ENCODE results near the gene SHC3.

Gene SHC3

GRCh38 chr9:89122949-89123348, 55.7 kb downstream of the SHC3 start:
- no peak for TF ChIP-seq TAF1 (IDR thresholded peaks at IDR 0.05; ENCODE audit: low read depth)
- no peak for TF ChIP-seq MAX (IDR thresholded peaks at IDR 0.05)
- no peak for TF ChIP-seq RAD21 (IDR thresholded peaks at IDR 0.05; ENCODE audit: low read depth)
- TF ChIP-seq YY1 (IDR thresholded peaks at IDR 0.05; ENCODE audit: low read depth) = no peak
- TF ChIP-seq, protein P1, sequence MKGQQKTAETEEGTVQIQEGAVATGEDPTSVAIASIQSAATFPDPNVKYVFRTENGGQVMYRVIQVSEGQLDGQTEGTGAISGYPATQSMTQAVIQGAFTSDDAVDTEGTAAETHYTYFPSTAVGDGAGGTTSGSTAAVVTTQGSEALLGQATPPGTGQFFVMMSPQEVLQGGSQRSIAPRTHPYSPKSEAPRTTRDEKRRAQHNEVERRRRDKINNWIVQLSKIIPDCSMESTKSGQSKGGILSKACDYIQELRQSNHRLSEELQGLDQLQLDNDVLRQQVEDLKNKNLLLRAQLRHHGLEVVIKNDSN (IDR thresholded peaks at IDR 0.05) = no peak
- TF ChIP-seq TCF12 (IDR thresholded peaks at IDR 0.05; ENCODE audit: low read depth) = no peak
- TF ChIP-seq REST (IDR thresholded peaks at IDR 0.05; ENCODE audit: low read depth) = no peak
- TF ChIP-seq TEAD4 (IDR thresholded peaks at IDR 0.05) = no peak
- TF ChIP-seq FOXM1 (IDR thresholded peaks at IDR 0.05; ENCODE audit: borderline replicate concordance, low read depth) = no peak
- no peak for TF ChIP-seq EP300 (IDR thresholded peaks at IDR 0.05; ENCODE audit: borderline replicate concordance)
- TF ChIP-seq NFIC (IDR thresholded peaks at IDR 0.05) = no peak
- TF ChIP-seq CREB1 (IDR thresholded peaks at IDR 0.05; ENCODE audit: low read depth) = no peak
- no peak for TF ChIP-seq ZBTB7A (IDR thresholded peaks at IDR 0.05; ENCODE audit: low read depth)
- no peak for TF ChIP-seq CEBPB (IDR thresholded peaks at IDR 0.05)
- TF ChIP-seq EGR1 (IDR thresholded peaks at IDR 0.05) = no peak

DNA sequence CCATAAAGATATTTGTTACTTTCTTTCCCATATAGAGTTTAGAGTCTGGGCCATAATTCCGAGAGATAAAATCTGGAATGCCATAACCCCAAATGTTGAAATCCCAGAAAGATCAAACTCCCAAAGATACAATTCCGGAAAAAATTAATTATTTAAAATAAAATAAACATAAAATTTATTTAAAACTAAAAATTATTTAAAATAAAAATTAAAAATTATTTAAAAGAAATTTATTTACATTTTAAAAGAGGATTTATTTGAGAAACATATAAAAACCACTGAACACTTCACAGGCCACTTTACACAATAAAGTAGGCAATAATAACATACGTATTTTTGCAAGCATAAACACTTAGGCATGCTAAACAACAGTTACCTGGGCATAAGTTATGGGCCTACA, 57.9 kb downstream of the SHC3 start:
- TF ChIP-seq CEBPB (IDR thresholded peaks at IDR 0.05) (no peak), EP300 (IDR thresholded peaks at IDR 0.05; ENCODE audit: borderline replicate concordance) (no peak)
- TF ChIP-seq, protein P1 (IDR thresholded peaks at IDR 0.05) = no peak

DNA sequence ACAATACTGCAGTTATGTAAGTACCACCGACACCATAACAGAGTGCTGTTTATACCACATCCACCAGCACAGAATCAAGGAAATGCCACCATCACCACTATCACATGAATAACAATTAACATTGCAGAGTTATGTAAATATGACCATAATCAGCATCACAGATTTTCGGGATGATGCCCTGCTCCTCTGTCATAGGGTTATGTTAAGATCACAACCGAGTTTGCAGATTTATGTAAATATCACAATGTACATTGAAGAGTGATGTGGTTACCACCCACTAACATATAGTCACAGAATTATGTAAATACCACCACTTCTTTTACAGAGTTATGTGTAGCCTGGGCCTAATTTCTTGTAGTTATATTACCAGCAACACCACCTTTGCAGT, 61.8 kb downstream of the SHC3 start:
- TF ChIP-seq YY1 (IDR thresholded peaks at IDR 0.05; ENCODE audit: low read depth) (no peak), NFIC (IDR thresholded peaks at IDR 0.05) (no peak), RAD21 (IDR thresholded peaks at IDR 0.05; ENCODE audit: low read depth) (no peak), ZBTB7A (IDR thresholded peaks at IDR 0.05; ENCODE audit: low read depth) (no peak), CREB1 (IDR thresholded peaks at IDR 0.05; ENCODE audit: low read depth) (no peak), MAX (IDR thresholded peaks at IDR 0.05) (no peak), EP300 (IDR thresholded peaks at IDR 0.05; ENCODE audit: borderline replicate concordance) (no peak), REST (IDR thresholded peaks at IDR 0.05; ENCODE audit: low read depth) (no peak)
- TF ChIP-seq, protein P1 (IDR thresholded peaks at IDR 0.05) = no peak

- TF ChIP-seq TCF12 (IDR thresholded peaks at IDR 0.05; ENCODE audit: low read depth) (no peak), FOXM1 (IDR thresholded peaks at IDR 0.05; ENCODE audit: borderline replicate concordance, low read depth) (no peak), EP300 (IDR thresholded peaks at IDR 0.05; ENCODE audit: borderline replicate concordance) (no peak), NFIC (IDR thresholded peaks at IDR 0.05) (no peak)
- TF ChIP-seq, protein P1 (IDR thresholded peaks at IDR 0.05) = no peak
Measured at GRCh38 chr9:89116064-89116804, 62.4 kb downstream of the SHC3 start.

GRCh38 chr9:89115426-89115825, 63.2 kb downstream of the SHC3 start:
- no peak for TF ChIP-seq EP300 (IDR thresholded peaks at IDR 0.05; ENCODE audit: borderline replicate concordance)
- TF ChIP-seq CEBPB (IDR thresholded peaks at IDR 0.05) = no peak
- TF ChIP-seq, protein P1 (IDR thresholded peaks at IDR 0.05) = no peak
- TF ChIP-seq CREB1 (IDR thresholded peaks at IDR 0.05; ENCODE audit: low read depth) = no peak
- TF ChIP-seq NFIC (IDR thresholded peaks at IDR 0.05) = no peak
- no peak for TF ChIP-seq REST (IDR thresholded peaks at IDR 0.05; ENCODE audit: low read depth)
- no peak for TF ChIP-seq TAF1 (IDR thresholded peaks at IDR 0.05; ENCODE audit: low read depth)
- TF ChIP-seq TCF12 (IDR thresholded peaks at IDR 0.05; ENCODE audit: low read depth) = no peak
- TF ChIP-seq FOXM1 (IDR thresholded peaks at IDR 0.05; ENCODE audit: borderline replicate concordance, low read depth) = no peak

Measured in Ishikawa (cell line).